HEK293 (cell line): Measurements from ENCODE around the gene RXRG.

Experiments used
- CTCF ChIA-PET: fragments of 350-600 bp; formaldehyde crosslinking; extraction: SDS; loops from one replicate; lab custom pipeline; 2021; ENCODE audit warnings: antibody characterized with exemption; lab: Yijun Ruan, JAX
- POLR2A ChIA-PET: fragments of 300-600 bp; formaldehyde crosslinking; extraction: SDS; loops from one replicate; lab custom pipeline; 2020; ENCODE audit warnings: antibody characterized with exemption, inconsistent platforms; lab: Yijun Ruan, JAX
- H3K27ac ChIP-seq: fragments of 200-500 bp; sonication (Bioruptor generic); 2 replicates; pipeline ENCODE4 v1.5.1; 2014; ENCODE audit warnings: low read depth, low read length, control low read depth, inconsistent platforms; ENCODE audit errors: extremely low read depth
- H3K36me3 ChIP-seq, 2 experiments: fragments of 200-500 bp in 1 of 2; sonication (Bioruptor generic) in 1 of 2; 1 replicate in 1 of 2; 2 replicates in 1 of 2; pipeline ENCODE4 v1.5.1; 2014 to 2017; ENCODE audit warnings: inconsistent platforms in 2 of 2, low read length in 2 of 2; ENCODE audit not compliant: control insufficient read depth in 2 of 2, insufficient read depth in 1 of 2
- H3K4me1 ChIP-seq: fragments of 200-500 bp; sonication (Bioruptor generic); 2 replicates; pipeline ENCODE4 v1.5.1; 2014; ENCODE audit warnings: mild to moderate bottlenecking, low read length, inconsistent platforms; ENCODE audit not compliant: control insufficient read depth, insufficient read depth
- H3K4me3 ChIP-seq: 2 replicates; pipeline ENCODE4 v1.5.1; 2011; ENCODE audit warnings: low read depth, mild to moderate bottlenecking, control low read depth, low read length, moderate library complexity
- H3K9me3 ChIP-seq: fragments of 200-500 bp; sonication (Bioruptor generic); 2 replicates; pipeline ENCODE4 v1.5.1; 2014; ENCODE audit warnings: low read depth, low read length, inconsistent platforms; ENCODE audit not compliant: control insufficient read depth, insufficient read depth
- SP7 ChIP-seq: fragments of 450-650 bp; formaldehyde crosslinking; IDR thresholded peaks from 2 replicates; pipeline ENCODE4 v1.5.1; 2016; ENCODE audit warnings: missing biosample characterization, missing genetic modification characterization
- TCF7L2 ChIP-seq: IDR thresholded peaks from 2 replicates; pipeline ENCODE4 v1.6.1; 2011; ENCODE audit warnings: low read depth, mild to moderate bottlenecking, inconsistent platforms, low read length, moderate library complexity, borderline replicate concordance
- TRIM28 ChIP-seq: IDR thresholded peaks from 2 replicates; pipeline ENCODE4 v1.6.1; 2011; ENCODE audit warnings: low read length, control low read depth, borderline replicate concordance
- ZNF132 ChIP-seq: fragments of 450-650 bp; formaldehyde crosslinking; IDR thresholded peaks from 2 replicates; pipeline ENCODE4 v1.5.1; 2017; ENCODE audit warnings: missing biosample characterization, missing genetic modification characterization, borderline replicate concordance
- ZNF211 ChIP-seq: fragments of 450-650 bp; formaldehyde crosslinking; IDR thresholded peaks from 2 replicates; pipeline ENCODE4 v1.5.1; 2016; ENCODE audit warnings: low read depth, missing biosample characterization, missing genetic modification characterization
- ZNF302 ChIP-seq: fragments of 450-650 bp; formaldehyde crosslinking; IDR thresholded peaks from 2 replicates; pipeline ENCODE4 v1.5.1; 2016; ENCODE audit warnings: missing biosample characterization, missing genetic modification characterization, low read depth
- ZNF433 ChIP-seq: fragments of 450-650 bp; formaldehyde crosslinking; IDR thresholded peaks from 2 replicates; pipeline ENCODE4 v1.5.1; 2016; ENCODE audit warnings: missing biosample characterization, missing genetic modification characterization, low read depth
- ZNF768 ChIP-seq: fragments of 450-650 bp; formaldehyde crosslinking; IDR thresholded peaks from 2 replicates; pipeline ENCODE4 v1.5.1; 2018; ENCODE audit warnings: missing biosample characterization, mild to moderate bottlenecking, missing genetic modification characterization
- TF ChIP-seq, protein P1 (sequence below): fragments of 450-650 bp; formaldehyde crosslinking; IDR thresholded peaks from 2 replicates; pipeline ENCODE4 v1.5.1; 2016; ENCODE audit warnings: missing biosample characterization, missing genetic modification characterization, borderline replicate concordance
- TF ChIP-seq, protein P2 (sequence below): fragments of 450-650 bp; formaldehyde crosslinking; IDR thresholded peaks from 2 replicates; pipeline ENCODE4 v1.5.1; 2016; ENCODE audit warnings: missing biosample characterization, missing genetic modification characterization
- TF ChIP-seq, protein P3 (sequence below): fragments of 450-650 bp; formaldehyde crosslinking; IDR thresholded peaks from 2 replicates; pipeline ENCODE4 v1.5.1; 2016; ENCODE audit warnings: missing biosample characterization, missing genetic modification characterization

The RXRG gene

DNA sequence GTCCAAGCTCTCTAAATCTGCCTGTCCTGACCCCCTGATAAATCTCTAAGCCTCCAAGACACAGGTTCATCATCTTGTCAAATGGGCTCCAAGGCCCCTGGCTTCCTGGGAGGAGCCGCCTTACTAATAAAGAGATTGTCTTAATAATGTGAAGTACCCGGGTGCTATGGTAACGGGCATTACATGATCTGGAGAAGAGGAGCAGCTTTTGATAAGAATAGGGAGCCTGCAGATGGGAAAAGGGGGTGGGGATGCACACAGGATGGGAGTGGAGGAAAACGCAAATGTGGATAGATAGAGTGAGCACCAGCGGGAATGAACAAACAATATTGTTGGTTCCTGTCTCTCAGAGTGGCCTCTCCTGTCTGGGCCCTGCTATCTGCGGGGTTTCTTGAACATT is 11.9 kb upstream of the RXRG start:
- ChIA-PET POLR2A (no interaction called here), CTCF (interaction anchor here (0.6 kb wide), 1 partner anchor 136 kb away, joined by 5 read pairs; no protein-coding TSS in a partner anchor)
- TF ChIP-seq TRIM28 (no peak), ZNF211 (tag by site-specific recombination) (no peak), TCF7L2 (no peak)
- no peaks in the 10 kb centered on the region for H3K9me3 ChIP-seq
- H3K4me1 ChIP-seq: no peaks in the 10 kb centered on the region
- H3K36me3 ChIP-seq: no peaks in the 10 kb centered on the region
- H3K4me3 ChIP-seq: no peak overlapping the region
- H3K27ac ChIP-seq: no peak overlapping the region

DNA sequence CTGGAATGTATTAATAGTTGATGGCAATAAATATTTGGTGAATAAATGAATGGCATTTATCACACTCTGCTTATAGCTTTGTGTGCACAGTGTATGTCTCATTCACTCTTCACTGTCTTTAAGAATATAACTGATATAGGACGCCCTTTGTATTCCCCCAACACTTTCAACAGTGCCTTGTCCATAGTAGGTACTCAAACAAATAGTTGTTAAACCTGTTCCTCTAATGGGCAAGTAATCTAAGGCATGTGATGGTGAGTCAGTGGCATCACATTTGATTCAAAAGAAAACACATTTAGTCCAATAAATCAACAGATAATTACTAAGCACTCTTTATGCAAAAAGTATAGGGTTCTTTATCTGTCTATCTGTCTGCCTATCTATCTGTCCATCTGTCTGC is 11.2 kb upstream of the RXRG start:
- TF ChIP-seq, protein P1, sequence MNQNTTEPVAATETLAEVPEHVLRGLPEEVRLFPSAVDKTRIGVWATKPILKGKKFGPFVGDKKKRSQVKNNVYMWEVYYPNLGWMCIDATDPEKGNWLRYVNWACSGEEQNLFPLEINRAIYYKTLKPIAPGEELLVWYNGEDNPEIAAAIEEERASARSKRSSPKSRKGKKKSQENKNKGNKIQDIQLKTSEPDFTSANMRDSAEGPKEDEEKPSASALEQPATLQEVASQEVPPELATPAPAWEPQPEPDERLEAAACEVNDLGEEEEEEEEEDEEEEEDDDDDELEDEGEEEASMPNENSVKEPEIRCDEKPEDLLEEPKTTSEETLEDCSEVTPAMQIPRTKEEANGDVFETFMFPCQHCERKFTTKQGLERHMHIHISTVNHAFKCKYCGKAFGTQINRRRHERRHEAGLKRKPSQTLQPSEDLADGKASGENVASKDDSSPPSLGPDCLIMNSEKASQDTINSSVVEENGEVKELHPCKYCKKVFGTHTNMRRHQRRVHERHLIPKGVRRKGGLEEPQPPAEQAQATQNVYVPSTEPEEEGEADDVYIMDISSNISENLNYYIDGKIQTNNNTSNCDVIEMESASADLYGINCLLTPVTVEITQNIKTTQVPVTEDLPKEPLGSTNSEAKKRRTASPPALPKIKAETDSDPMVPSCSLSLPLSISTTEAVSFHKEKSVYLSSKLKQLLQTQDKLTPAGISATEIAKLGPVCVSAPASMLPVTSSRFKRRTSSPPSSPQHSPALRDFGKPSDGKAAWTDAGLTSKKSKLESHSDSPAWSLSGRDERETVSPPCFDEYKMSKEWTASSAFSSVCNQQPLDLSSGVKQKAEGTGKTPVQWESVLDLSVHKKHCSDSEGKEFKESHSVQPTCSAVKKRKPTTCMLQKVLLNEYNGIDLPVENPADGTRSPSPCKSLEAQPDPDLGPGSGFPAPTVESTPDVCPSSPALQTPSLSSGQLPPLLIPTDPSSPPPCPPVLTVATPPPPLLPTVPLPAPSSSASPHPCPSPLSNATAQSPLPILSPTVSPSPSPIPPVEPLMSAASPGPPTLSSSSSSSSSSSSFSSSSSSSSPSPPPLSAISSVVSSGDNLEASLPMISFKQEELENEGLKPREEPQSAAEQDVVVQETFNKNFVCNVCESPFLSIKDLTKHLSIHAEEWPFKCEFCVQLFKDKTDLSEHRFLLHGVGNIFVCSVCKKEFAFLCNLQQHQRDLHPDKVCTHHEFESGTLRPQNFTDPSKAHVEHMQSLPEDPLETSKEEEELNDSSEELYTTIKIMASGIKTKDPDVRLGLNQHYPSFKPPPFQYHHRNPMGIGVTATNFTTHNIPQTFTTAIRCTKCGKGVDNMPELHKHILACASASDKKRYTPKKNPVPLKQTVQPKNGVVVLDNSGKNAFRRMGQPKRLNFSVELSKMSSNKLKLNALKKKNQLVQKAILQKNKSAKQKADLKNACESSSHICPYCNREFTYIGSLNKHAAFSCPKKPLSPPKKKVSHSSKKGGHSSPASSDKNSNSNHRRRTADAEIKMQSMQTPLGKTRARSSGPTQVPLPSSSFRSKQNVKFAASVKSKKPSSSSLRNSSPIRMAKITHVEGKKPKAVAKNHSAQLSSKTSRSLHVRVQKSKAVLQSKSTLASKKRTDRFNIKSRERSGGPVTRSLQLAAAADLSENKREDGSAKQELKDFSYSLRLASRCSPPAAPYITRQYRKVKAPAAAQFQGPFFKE (tag by site-specific recombination): no peak
- TF ChIP-seq, protein P2, sequence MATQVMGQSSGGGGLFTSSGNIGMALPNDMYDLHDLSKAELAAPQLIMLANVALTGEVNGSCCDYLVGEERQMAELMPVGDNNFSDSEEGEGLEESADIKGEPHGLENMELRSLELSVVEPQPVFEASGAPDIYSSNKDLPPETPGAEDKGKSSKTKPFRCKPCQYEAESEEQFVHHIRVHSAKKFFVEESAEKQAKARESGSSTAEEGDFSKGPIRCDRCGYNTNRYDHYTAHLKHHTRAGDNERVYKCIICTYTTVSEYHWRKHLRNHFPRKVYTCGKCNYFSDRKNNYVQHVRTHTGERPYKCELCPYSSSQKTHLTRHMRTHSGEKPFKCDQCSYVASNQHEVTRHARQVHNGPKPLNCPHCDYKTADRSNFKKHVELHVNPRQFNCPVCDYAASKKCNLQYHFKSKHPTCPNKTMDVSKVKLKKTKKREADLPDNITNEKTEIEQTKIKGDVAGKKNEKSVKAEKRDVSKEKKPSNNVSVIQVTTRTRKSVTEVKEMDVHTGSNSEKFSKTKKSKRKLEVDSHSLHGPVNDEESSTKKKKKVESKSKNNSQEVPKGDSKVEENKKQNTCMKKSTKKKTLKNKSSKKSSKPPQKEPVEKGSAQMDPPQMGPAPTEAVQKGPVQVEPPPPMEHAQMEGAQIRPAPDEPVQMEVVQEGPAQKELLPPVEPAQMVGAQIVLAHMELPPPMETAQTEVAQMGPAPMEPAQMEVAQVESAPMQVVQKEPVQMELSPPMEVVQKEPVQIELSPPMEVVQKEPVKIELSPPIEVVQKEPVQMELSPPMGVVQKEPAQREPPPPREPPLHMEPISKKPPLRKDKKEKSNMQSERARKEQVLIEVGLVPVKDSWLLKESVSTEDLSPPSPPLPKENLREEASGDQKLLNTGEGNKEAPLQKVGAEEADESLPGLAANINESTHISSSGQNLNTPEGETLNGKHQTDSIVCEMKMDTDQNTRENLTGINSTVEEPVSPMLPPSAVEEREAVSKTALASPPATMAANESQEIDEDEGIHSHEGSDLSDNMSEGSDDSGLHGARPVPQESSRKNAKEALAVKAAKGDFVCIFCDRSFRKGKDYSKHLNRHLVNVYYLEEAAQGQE (tag by site-specific recombination): peak; percentile 24; the same call in 1 of the 2 replicates
- ChIA-PET POLR2A (no interaction called here), CTCF (no interaction called here)
- H3K36me3 ChIP-seq: no peaks in the 10 kb centered on the region
- H3K27ac ChIP-seq: no peak overlapping the region
- no peaks in the 10 kb centered on the region for H3K9me3 ChIP-seq
- no peak overlapping the region for H3K4me3 ChIP-seq
- H3K4me1 ChIP-seq: no peaks in the 10 kb centered on the region

DNA sequence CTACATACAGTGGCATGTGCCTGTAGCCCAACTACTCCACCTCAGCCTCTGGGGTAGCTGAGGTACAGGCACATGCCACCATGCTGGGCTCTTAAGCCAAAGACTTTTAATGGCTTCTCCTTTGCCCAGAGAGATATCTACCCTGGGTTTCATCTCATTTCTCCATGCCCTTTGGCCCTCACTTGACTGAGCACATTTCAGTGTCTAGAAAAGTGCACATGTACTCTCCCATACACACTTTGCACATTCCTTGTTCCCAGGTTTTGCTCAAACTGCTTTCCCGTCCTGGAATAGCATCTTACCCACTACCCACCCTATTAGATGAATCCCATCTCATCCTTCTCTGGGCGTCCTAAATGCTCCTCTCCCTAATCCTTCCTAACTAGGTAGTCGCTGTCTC is 10.2 kb upstream of the RXRG start:
- POLR2A ChIA-PET: interaction anchor here (0.6 kb wide), 1 partner anchor 584 kb away, joined by 3 read pairs; no protein-coding TSS in a partner anchor
- TF ChIP-seq SP7: no peak
- TF ChIP-seq ZNF768 (tag by site-specific recombination): no peak
- no peak for TF ChIP-seq ZNF132 (tag by site-specific recombination)
- TF ChIP-seq, protein P3, sequence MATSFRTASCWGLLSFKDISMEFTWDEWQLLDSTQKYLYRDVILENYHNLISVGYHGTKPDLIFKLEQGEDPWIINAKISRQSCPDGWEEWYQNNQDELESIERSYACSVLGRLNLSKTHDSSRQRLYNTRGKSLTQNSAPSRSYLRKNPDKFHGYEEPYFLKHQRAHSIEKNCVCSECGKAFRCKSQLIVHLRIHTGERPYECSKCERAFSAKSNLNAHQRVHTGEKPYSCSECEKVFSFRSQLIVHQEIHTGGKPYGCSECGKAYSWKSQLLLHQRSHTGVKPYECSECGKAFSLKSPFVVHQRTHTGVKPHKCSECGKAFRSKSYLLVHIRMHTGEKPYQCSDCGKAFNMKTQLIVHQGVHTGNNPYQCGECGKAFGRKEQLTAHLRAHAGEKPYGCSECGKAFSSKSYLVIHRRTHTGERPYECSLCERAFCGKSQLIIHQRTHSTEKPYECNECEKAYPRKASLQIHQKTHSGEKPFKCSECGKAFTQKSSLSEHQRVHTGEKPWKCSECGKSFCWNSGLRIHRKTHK (tag by site-specific recombination): no peak
- no peak for TF ChIP-seq ZNF302 (tag by site-specific recombination)
- no peak for TF ChIP-seq ZNF433 (tag by site-specific recombination)
- TF ChIP-seq, all 188 proteins: peak for 0
- CTCF ChIA-PET: interaction anchor here (0.6 kb wide), 2 partner anchors 62 to 81 kb away, joined by 3 to 4 read pairs; no protein-coding TSS in a partner anchor
- Histone ChIP-seq H3K36me3 (no peaks in the 10 kb centered on the region), H3K4me1 (no peaks in the 10 kb centered on the region), H3K27ac (no peak overlapping the region), H3K4me3 (no peak overlapping the region), H3K9me3 (no peaks in the 10 kb centered on the region)
